ENCODE data around the gene PHC2. TPM values are rescaled to one million over a fixed set of nuclear protein-coding genes. Genes with fewer than 3 reads are reported as not detected.

Gene PHC2
- total RNA-seq, 1 donor from 2014 or later, result 105 TPM

DNA sequence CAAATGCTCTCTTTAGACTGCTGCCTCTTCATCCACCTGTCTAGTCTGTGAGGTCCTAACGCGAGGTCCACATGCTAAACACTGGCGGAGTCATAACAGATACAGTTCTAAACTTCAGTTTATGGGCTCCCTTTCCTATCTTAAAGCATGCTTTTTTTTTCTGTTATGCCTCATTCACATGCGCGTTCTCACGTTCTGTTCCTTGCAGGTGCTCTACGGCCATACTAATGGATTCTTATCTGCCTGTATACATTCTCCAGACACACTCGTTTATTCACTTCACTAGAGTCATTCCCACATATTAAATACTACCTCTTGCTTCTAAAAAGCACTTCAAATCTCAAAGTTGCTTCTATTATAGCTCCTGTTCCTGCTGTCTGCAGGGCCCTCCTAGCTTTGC is 38.7 kb downstream of the PHC2 start:
- no peak overlapping the region for H3K4me3 ChIP-seq
- TF ChIP-seq, protein P1, sequence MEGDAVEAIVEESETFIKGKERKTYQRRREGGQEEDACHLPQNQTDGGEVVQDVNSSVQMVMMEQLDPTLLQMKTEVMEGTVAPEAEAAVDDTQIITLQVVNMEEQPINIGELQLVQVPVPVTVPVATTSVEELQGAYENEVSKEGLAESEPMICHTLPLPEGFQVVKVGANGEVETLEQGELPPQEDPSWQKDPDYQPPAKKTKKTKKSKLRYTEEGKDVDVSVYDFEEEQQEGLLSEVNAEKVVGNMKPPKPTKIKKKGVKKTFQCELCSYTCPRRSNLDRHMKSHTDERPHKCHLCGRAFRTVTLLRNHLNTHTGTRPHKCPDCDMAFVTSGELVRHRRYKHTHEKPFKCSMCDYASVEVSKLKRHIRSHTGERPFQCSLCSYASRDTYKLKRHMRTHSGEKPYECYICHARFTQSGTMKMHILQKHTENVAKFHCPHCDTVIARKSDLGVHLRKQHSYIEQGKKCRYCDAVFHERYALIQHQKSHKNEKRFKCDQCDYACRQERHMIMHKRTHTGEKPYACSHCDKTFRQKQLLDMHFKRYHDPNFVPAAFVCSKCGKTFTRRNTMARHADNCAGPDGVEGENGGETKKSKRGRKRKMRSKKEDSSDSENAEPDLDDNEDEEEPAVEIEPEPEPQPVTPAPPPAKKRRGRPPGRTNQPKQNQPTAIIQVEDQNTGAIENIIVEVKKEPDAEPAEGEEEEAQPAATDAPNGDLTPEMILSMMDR (IDR thresholded peaks at IDR 0.05), result no peak
- ATAC-seq (no peak), DNase-seq (no peak)
- no peaks in the 10 kb centered on the region for H3K9me3 ChIP-seq
- H3K4me1 ChIP-seq, result peaks cover 13% of the 10 kb centered on the region
- H3K27me3 ChIP-seq (ENCODE audit: low read depth), result no peaks in the 10 kb centered on the region
- H3K27ac ChIP-seq, result no peak overlapping the region
- no peaks in the 10 kb centered on the region for H3K36me3 ChIP-seq
- intact Hi-C loops (cut with DNase I), result no loop called here

DNA sequence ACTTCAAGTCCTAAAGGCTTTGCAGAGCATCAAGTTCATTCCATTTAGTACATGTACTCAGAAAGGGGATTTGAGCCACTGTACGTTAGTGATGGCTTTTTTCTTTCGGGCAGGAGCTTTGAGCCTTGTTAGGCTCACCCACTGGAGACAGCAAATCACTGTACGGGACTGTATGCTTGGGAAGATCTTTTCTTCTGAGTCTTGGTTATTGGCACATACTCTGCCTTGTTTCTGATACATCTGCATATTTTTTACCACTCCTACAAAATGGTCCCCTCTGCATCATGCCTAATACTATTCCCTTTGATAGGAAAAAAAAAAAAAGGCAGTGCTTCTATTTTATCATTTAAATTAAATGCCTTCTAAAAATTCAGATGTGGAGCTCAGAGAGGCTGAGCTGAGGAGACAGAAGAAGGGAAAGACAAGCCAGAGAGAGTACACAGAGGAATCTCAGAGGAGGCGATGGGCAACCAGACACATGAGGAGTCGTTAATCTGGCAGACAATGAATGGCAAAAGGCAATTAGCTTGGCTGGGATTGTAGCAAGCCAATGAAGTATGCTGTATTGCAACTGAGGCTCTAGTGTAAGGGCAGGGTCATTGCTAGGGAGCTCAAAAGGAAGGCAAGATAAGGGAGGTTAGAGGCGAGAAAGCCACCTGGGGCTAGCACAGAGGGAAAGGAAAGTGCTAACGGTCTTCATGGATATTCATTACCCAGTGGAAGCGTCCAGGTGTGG is 39.4 kb downstream of the PHC2 start:
- ATAC-seq, result no peak
- H3K9me3 ChIP-seq, result no peaks in the 10 kb centered on the region
- H3K27me3 ChIP-seq (ENCODE audit: low read depth), result no peaks in the 10 kb centered on the region
- H3K4me1 ChIP-seq, result peaks cover 6% of the 10 kb centered on the region
- H3K27ac ChIP-seq, result no peak overlapping the region
- DNase-seq, result no peak
- no peak overlapping the region for H3K4me3 ChIP-seq
- no peaks in the 10 kb centered on the region for H3K36me3 ChIP-seq
- TF ChIP-seq, protein P1 (IDR thresholded peaks at IDR 0.05), result no peak
- intact Hi-C loops (cut with DNase I), result no loop called here

DNA sequence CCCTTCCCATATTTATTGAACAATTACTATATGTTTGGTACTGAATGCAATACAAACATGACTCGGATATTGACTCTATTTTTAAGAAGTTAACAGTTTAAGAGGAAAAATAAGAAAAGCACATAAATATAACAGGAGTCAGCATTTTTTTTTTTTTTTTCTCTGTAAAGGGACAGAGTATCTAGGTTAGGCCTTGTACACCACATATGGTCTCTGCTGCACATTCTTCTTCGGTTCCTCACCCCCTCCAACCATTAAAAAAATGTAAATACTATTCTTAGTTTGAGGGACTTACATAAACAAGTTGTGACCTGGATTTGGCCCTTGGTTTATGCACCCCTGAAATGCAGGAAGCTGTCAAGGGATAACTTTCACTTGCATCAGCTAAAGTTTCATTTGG is 40.4 kb downstream of the PHC2 start:
- TF ChIP-seq, protein P1 (IDR thresholded peaks at IDR 0.05), result no peak
- intact Hi-C loops (cut with DNase I), result no loop called here
- no peak for DNase-seq

DNA sequence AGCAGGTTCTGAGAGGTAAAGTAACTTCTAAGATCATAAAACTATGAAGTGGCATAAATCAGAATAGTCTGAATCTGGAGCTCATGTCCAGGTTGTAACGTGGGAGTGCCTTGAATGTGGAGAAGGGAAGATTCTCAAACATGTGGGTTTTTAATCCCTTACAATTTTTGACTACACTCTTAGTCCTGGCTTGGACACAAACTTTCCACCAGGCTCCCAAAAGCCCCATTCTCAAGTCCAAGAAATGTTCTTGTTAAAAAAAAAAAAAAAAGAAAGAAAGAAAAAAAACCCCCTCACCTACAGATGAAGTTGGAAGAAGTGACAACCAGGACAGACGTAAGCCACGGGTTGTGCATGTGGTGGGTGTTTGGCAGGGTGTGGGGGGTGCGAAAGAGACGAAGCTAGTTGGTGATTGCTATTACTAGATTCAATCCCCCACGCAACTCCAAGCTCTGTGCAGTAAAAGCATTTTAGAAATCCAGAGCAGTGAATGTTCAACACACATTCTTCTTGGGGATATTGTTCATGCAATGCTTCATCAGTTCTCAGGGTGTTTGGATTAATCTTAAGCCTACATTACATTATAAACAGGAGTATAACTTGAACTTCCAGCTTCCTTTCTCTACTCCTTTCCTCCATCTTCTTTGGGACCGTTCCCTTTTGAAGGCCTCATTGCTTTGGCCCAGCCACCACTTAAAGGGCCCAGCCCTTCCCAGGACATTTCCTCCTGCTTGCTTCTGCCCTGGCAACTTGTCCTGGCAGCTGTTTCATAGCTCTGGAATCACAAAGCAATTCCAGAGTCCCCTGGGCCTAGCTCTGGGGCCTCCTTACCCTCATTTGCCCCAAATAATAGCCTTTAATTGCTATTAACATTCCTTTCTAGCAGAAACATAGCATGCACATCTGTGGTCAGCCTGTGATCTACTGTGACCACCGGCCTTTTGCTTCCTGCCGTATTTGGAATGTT is 41.8 kb downstream of the PHC2 start:
- H3K27me3 ChIP-seq (ENCODE audit: low read depth), result no peaks in the 10 kb centered on the region
- no peaks in the 10 kb centered on the region for H3K36me3 ChIP-seq
- H3K4me1 ChIP-seq, result no peaks in the 10 kb centered on the region
- intact Hi-C loops (cut with DNase I), result no loop called here
- DNase-seq (no peak), ATAC-seq (no peak)
- H3K4me3 ChIP-seq, result no peak overlapping the region
- no peak overlapping the region for H3K27ac ChIP-seq
- TF ChIP-seq, protein P1 (IDR thresholded peaks at IDR 0.05), result no peak
- H3K9me3 ChIP-seq, result no peaks in the 10 kb centered on the region

More for the DNA sequence above, 40.4 kb downstream of the PHC2 start:
- Histone ChIP-seq H3K27me3 (ENCODE audit: low read depth) (no peaks in the 10 kb centered on the region), H3K4me3 (no peak overlapping the region), H3K4me1 (no peaks in the 10 kb centered on the region), H3K36me3 (no peaks in the 10 kb centered on the region), H3K9me3 (no peaks in the 10 kb centered on the region), H3K27ac (no peak overlapping the region)
- no peak for ATAC-seq

DNA sequence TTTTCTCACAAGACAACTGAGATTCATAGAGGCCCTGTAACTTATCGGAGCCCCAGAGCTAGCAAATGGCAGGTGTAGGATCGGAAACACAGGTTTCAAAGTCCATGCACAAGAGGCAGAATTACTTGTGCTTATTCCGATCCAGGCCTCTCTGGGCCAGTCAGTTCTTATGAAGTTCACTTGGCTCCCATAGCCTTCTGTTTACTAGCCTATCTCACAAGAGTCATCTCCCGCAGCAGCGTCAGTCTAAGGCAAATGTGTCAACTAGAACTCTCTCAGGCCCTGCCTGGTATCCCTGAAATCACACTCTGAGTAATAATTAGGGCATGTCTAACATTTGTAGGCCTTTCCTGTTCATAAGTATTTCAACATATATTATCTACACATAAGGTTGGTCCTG is 43.3 kb downstream of the PHC2 start:
- intact Hi-C loops (cut with DNase I), result no loop called here
- H3K36me3 ChIP-seq, result no peaks in the 10 kb centered on the region
- DNase-seq (no peak), ATAC-seq (no peak)
- no peak overlapping the region for H3K27ac ChIP-seq
- TF ChIP-seq, protein P1 (IDR thresholded peaks at IDR 0.05), result no peak
- no peaks in the 10 kb centered on the region for H3K9me3 ChIP-seq
- H3K27me3 ChIP-seq (ENCODE audit: low read depth), result no peaks in the 10 kb centered on the region
- H3K4me1 ChIP-seq, result no peaks in the 10 kb centered on the region
- H3K4me3 ChIP-seq, result no peak overlapping the region
